Measurements from ENCODE around the gene PA2G4.

DNA sequence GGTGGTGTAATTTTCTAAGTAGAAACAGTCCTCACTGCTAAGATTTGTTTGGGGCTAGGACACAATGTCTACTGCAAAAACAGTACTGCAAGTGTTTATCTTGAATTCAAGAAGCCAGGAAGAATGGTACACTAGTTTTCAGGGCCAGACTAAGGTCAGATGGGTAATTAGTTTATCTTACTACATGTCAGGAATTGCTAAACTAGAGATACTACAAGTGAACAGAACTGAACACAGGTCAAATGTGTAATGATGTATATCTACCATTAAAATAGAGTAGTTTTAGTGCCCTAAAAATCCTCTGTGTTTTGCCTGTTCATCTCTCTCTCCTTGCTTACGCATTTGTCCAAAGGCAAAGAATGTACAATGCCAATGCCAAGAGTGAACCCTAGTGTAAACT is 9.7 kb downstream of the PA2G4 start:
- TF ChIP-seq, protein P1, sequence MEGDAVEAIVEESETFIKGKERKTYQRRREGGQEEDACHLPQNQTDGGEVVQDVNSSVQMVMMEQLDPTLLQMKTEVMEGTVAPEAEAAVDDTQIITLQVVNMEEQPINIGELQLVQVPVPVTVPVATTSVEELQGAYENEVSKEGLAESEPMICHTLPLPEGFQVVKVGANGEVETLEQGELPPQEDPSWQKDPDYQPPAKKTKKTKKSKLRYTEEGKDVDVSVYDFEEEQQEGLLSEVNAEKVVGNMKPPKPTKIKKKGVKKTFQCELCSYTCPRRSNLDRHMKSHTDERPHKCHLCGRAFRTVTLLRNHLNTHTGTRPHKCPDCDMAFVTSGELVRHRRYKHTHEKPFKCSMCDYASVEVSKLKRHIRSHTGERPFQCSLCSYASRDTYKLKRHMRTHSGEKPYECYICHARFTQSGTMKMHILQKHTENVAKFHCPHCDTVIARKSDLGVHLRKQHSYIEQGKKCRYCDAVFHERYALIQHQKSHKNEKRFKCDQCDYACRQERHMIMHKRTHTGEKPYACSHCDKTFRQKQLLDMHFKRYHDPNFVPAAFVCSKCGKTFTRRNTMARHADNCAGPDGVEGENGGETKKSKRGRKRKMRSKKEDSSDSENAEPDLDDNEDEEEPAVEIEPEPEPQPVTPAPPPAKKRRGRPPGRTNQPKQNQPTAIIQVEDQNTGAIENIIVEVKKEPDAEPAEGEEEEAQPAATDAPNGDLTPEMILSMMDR (IDR thresholded peaks at IDR 0.05): no peak
- TF ChIP-seq POLR2A (IDR thresholded peaks at IDR 0.05): no peak

Data from thyroid gland (tissue), 4 donors.